GM12873 (cell line): ENCODE measurements around the gene ULK3.

Source experiments
- TF ChIP-seq, protein P1 (sequence below): IDR thresholded peaks from 2 replicates; pipeline ENCODE4 v1.5.1; 2012; ENCODE audit warnings: low read depth, mild to moderate bottlenecking, moderate library complexity, low read length, control low read depth; ENCODE audit not compliant: insufficient read depth; ENCODE audit errors: missing control alignments

Gene ULK3

GRCh38 chr15:74870436-74871215 is 27.7 kb upstream of the ULK3 start:
- TF ChIP-seq, protein P1, sequence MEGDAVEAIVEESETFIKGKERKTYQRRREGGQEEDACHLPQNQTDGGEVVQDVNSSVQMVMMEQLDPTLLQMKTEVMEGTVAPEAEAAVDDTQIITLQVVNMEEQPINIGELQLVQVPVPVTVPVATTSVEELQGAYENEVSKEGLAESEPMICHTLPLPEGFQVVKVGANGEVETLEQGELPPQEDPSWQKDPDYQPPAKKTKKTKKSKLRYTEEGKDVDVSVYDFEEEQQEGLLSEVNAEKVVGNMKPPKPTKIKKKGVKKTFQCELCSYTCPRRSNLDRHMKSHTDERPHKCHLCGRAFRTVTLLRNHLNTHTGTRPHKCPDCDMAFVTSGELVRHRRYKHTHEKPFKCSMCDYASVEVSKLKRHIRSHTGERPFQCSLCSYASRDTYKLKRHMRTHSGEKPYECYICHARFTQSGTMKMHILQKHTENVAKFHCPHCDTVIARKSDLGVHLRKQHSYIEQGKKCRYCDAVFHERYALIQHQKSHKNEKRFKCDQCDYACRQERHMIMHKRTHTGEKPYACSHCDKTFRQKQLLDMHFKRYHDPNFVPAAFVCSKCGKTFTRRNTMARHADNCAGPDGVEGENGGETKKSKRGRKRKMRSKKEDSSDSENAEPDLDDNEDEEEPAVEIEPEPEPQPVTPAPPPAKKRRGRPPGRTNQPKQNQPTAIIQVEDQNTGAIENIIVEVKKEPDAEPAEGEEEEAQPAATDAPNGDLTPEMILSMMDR, result no peak

DNA sequence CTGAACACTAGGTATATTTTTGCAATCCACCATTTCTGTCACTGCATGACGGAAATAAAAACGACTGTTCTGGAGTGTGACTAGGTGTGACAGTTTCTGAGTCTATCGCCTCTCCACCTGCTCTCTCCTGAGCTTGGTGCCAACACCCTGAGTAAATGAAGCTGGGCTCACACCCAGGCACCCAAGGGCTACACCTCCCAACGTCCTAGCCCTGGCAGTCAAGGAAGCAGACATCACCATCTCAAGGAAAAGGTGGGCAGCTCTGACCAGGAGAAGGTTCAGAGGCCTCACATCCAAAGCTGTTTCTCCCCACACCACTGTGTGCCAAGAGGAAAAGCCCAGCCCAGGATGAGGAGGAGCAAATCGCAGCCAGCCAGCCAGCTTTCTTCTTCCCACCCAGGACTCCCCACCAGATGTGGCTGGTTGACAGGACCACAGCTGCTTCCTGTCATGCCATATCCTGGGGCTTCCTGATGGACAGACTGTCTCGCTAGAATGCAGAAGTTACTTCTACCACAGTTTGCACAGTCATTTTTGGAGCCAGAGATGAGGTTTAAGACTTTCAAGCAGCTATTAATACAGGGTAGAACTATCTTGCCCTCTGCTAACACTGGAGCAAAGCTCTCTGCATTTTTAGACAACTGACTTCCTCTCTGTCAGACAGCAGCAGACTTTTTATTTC is 26.9 kb upstream of the ULK3 start:
- TF ChIP-seq, protein P1, result no peak

DNA sequence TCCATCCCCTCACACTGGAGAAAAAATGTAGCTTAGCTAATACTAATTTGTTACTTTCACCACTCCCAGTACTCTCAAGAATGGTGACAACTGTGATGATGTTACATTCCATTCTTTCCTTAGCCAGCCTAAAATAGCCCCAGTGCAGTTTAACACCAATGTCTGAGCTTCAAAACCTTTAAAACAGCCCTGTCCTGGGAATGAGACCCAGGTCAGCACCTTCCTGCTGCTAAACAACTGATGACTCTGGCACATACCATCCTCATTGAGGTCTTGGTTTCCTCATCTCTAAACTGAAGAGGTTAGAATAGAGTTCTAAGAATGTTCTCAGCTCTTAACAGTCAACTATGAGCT is 26.4 kb upstream of the ULK3 start:
- TF ChIP-seq, protein P1, result no peak

GRCh38 chr15:74868059-74868458 is 25.1 kb upstream of the ULK3 start:
- TF ChIP-seq, protein P1, result no peak

- TF ChIP-seq, protein P1, result no peak
Observed at GRCh38 chr15:74867466-74868038, 24.6 kb upstream of the ULK3 start.

GRCh38 chr15:74866090-74866489 is 23.1 kb upstream of the ULK3 start:
- TF ChIP-seq, protein P1, result no peak

GRCh38 chr15:74865316-74865715 is 22.4 kb upstream of the ULK3 start:
- TF ChIP-seq, protein P1, result no peak
